ENCODE measurements around the gene KRTAP10-10.
"Not testable (repeated sequence)": the region's sequence is repeated elsewhere in the genome, so short reads cannot be mapped to it uniquely, and the experiment has no call there.

KRTAP10-10 gene

DNA sequence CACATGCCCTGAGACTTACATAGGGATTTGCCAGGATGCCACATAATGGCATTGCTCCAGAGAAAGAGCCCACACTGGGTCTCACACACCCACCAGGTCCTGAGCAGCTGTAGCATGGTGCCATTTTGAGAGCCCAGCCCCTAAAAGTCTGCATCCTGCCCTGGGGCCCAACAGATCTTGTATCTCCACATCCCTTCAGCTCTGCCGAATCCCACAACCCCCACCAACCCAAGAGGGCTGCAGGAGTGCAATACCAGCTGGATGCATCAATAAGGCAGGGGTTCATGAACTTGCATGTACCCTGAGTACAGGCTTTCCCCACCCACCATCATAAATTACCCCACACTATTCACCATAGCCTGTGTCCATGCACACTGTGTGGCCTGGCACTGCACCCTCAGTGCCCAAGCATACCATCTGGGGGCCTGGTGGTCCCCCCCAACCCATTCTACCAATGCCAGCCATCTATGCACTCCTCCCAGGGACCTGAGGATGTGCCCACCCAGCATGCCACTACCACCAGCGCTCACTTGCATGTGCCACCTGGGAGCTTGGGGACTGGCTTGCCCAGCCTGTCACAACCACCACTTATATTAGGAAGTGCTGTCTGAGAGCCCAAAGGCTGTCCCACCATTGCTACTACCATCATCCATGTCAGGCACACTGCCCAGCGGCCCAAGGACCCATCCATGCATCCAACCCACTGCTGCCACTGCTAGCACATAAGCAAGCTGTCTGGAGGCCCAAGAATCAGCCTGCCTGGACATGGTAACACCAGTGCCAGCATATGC is 33.7 kb downstream of the KRTAP10-10 start:
- TF ChIP-seq JUND (IDR thresholded peaks at IDR 0.05; ENCODE audit: low read depth), result no peak
- in situ Hi-C loops (cut with HindIII; ENCODE audit: low pct_unique_long_range_greater_than_20kb, low sequenced_read_pairs), result no loop called here
- no peak for DNase-seq (ENCODE audit: low read depth in 1 of 2, low spot score in 1 of 2)

DNA sequence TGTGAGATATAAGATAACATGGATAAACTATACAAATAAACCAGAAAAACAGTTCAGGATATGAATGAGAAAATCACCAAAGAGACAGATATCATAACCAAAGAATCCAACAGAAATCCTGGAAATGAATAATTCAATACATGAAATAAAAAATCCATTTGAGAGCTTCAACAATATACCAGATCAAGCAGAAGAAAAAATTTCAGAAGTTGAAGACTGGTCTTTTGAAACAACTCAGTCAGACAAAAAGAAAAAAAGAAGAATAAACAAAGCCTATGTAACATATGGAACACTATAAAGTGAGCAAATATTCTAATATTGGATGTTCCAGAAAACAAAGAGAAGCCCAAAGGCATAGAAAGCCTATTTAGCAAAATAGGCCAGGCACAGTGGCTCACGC is 34.8 kb downstream of the KRTAP10-10 start:
- no peak for TF ChIP-seq JUND (IDR thresholded peaks at IDR 0.05; ENCODE audit: low read depth)
- in situ Hi-C loops (cut with HindIII; ENCODE audit: low pct_unique_long_range_greater_than_20kb, low sequenced_read_pairs), result no loop called here

DNA sequence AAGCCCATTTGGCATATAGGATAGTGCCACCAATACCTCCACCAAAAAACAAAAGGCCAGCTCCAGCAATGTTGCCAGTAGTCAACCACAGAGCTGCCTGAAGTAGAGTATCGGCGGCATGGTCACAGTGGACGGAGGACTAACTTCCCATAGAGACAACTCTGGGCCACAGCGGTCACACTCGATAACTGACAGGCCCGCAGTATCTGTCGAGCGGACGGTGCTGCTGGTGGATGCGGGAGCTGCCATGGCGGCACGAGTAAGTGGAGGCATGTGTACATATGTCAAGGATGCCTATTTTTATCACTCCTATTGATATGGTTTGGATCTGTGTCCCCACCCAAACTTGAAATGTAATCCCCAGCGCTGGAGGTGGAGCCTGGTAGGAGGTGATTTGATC is 40.7 kb downstream of the KRTAP10-10 start:
- DNase-seq (ENCODE audit: low read depth in 1 of 2, low spot score in 1 of 2), result no peak
- no peak for TF ChIP-seq JUND (IDR thresholded peaks at IDR 0.05; ENCODE audit: low read depth)
- in situ Hi-C loops (cut with HindIII; ENCODE audit: low pct_unique_long_range_greater_than_20kb, low sequenced_read_pairs), result no loop called here

More for the DNA sequence above, 34.8 kb downstream of the KRTAP10-10 start:
- DNase-seq (ENCODE audit: low read depth in 1 of 2, low spot score in 1 of 2), result no peak

DNA sequence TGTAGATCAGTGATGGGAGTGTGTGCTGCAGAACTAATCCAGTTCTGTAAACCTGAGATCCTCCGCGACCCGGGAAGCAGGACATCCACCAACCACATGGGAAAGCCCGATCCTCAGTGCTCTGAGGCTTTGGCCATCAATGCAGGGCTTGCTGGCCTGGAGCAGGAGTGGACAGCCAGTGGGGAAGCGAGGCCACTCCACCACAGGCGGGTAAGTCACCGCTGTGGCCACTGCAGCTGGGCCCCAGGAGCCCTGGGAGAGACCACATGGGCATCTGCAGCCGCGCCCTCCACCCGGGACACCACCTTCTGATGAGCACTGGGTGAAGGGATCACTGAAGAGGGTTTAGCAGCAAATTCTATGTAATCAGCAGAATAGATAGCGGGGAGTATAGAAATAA is 44.0 kb downstream of the KRTAP10-10 start:
- no peak for TF ChIP-seq JUND (IDR thresholded peaks at IDR 0.05; ENCODE audit: low read depth)
- in situ Hi-C loops (cut with HindIII; ENCODE audit: low pct_unique_long_range_greater_than_20kb, low sequenced_read_pairs), result no loop called here
- no peak for DNase-seq (ENCODE audit: low read depth in 1 of 2, low spot score in 1 of 2)

DNA sequence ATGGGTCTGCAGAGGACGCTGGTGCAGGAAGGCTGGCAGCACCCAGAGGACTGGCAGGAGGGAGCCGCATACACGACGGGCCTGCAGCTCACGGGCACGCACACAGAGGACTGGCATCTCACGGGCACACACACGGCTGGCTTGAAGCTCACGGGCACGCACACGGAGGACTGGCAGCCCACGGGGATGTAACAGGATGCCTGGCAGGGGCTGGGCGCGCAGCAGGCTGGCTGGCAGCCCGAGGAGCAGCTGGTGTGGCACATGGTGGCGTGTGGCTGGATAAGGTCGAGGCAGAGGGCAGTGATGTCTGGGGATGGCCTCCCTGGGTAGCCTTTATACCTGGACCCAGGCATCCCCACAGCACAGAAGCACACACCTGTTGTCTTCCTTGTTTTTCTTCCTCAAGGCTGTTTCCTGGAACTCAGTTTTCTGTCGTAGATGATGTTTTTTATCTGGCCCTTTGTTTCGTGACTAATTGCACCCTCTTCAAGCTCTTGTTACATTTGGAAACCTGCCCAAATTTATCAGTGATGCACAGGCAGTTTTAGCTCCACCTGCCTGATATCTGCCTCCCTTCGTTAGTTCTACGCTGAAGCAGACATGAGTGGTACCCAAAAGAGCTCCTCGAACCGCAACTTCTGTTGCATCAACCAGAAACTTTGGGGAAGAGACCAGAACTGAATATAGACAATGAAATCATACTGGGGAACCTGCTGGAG is 44.9 kb downstream of the KRTAP10-10 start, which contains the start of gene KRTAP12-1:
Gene KRTAP12-1, minus strand, starts transcription at position 303 of the 719 bp plus-strand sequence. Its CDS starts 40 bp downstream, at position 263.
- no peak for DNase-seq (ENCODE audit: low read depth in 1 of 2, low spot score in 1 of 2)
- no peak for TF ChIP-seq JUND (IDR thresholded peaks at IDR 0.05; ENCODE audit: low read depth)
- in situ Hi-C loops (cut with HindIII; ENCODE audit: low pct_unique_long_range_greater_than_20kb, low sequenced_read_pairs), result no loop called here

DNA sequence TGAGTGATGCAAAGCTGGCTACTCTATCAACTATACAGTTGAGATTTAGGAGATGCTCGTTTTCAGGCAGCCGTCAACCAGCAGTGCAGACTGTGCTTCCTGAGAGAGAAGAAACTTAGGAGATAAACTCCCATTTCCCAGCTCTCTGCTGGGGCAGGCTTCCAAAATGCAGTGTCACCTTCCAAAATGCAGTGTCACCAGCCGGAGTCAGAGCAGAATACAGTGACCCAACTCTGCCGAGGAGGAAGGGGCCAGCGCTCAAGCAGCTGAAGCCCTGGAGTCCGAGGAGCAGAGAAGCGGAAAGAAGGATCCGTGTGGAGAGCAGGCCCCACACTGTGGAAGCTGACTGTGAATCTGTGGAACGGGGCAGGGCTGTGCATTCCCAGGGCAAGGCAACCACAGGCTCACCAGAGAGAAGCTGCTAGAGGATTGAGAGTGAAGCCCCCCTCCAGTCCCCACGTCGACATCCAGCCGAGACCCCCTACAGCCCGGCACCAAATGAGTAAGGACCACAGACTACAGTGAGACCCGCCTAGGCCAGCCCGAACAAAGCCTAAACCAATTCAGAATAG is 45.5 kb downstream of the KRTAP10-10 start:
- in situ Hi-C loops (cut with HindIII; ENCODE audit: low pct_unique_long_range_greater_than_20kb, low sequenced_read_pairs), result no loop called here
- DNase-seq (ENCODE audit: low read depth in 1 of 2, low spot score in 1 of 2), result no peak
- no peak for TF ChIP-seq JUND (IDR thresholded peaks at IDR 0.05; ENCODE audit: low read depth)

DNA sequence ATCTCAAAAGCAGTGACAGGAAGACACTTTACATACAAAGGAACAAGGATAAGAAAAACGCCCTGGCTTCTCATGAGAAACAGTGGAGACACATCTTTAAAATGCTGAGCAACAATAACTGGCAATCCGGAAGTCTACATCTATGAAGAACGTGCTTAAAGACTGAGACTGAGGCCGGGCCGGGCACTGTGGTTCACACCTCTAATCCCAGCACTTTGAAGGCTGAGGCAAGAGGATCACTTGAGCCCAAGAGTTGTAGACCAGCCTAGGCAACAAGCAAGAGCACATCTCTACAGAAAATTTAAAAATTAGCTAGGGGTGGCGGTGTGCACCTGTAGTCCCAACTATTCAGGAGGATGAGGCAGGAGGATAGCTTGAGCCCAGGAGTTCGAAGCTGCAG is 46.9 kb downstream of the KRTAP10-10 start:
- no peak for DNase-seq (ENCODE audit: low read depth in 1 of 2, low spot score in 1 of 2)
- no peak for TF ChIP-seq JUND (IDR thresholded peaks at IDR 0.05; ENCODE audit: low read depth)
- in situ Hi-C loops (cut with HindIII; ENCODE audit: low pct_unique_long_range_greater_than_20kb, low sequenced_read_pairs), result no loop called here

DNA sequence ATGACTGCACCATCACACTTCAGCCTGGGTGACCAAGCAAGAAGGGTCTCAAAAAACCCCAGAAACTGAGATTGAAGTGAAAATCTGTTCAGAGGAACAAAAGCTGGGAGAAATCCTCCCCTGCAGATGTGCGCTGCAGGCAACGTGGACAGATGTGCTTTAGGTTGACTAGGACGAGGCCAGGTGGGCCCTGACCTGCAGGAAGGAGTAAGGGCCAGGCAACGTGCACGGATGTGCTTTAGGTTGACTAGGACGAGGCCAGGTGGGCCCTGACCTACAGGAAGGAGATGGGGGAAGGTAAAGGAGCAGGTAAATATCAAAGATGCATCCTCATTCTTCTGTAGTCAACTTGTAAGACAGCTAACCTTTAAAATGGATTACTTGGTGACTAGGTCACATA is 47.3 kb downstream of the KRTAP10-10 start:
- no peak for DNase-seq (ENCODE audit: low read depth in 1 of 2, low spot score in 1 of 2)
- no peak for TF ChIP-seq JUND (IDR thresholded peaks at IDR 0.05; ENCODE audit: low read depth)
- in situ Hi-C loops (cut with HindIII; ENCODE audit: low pct_unique_long_range_greater_than_20kb, low sequenced_read_pairs), result no loop called here

DNA sequence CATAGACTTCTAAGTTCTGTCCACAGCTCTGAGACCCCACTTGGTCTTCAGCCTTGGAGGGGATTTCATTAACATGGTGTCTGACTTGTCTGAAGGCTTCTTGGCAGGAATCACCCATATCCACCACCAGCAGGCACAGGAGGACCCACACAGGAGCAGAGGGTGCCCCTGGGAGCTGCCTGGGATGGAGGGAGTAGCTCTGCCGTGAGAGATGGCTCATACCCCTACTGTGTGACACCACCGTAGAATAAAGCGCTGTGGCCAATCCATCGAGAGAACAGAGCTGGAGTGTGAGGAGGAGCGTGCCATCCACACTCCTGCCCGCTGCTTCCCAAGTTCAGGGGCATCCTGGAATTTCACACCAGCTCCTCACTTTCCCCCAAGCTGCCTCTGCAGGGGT is 47.9 kb downstream of the KRTAP10-10 start:
- DNase-seq (ENCODE audit: low read depth in 1 of 2, low spot score in 1 of 2); in situ Hi-C loops (cut with HindIII; ENCODE audit: low pct_unique_long_range_greater_than_20kb, low sequenced_read_pairs): not testable (repeated sequence)

DNA sequence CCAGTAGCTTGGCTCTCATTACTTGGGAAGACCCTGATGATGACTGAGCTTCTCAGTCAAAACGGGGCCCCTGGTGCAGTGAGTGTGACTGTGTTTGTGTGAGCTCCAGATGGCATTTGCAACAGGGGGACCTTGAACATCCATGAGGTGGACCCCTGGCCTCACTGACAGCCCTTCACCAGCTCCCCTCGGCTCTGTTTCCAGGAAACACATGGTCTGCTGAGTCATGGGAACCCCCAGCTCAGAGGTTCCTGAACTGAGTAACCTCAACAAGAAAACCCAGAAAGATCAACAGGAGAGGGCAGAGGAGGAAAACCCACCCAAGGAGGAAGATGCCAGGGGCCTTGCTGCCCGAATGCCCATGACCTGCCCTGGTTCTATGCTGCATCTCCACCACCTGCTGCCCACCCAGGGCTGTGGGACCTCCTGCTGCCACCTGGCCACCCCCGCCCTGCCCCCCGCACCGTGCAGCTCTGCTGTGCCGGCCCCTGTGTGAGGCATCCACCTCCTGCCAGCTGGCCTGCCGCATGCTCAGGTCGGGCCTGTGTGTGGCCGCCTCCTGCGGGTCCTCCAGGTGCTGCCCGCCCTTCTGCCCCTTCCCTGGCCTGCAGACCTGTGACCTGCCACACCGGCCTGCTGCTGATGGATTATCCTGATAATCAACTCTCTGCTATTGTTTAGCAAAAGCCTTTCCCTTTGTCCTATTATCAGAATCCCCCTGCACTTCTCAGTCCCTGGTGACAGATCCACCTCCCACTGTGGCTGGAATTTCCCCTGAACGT is 49.0 kb downstream of the KRTAP10-10 start:
- in situ Hi-C loops (cut with HindIII; ENCODE audit: low pct_unique_long_range_greater_than_20kb, low sequenced_read_pairs), result no loop called here
- no peak for TF ChIP-seq JUND (IDR thresholded peaks at IDR 0.05; ENCODE audit: low read depth)
- no peak for DNase-seq (ENCODE audit: low read depth in 1 of 2, low spot score in 1 of 2)

DNA sequence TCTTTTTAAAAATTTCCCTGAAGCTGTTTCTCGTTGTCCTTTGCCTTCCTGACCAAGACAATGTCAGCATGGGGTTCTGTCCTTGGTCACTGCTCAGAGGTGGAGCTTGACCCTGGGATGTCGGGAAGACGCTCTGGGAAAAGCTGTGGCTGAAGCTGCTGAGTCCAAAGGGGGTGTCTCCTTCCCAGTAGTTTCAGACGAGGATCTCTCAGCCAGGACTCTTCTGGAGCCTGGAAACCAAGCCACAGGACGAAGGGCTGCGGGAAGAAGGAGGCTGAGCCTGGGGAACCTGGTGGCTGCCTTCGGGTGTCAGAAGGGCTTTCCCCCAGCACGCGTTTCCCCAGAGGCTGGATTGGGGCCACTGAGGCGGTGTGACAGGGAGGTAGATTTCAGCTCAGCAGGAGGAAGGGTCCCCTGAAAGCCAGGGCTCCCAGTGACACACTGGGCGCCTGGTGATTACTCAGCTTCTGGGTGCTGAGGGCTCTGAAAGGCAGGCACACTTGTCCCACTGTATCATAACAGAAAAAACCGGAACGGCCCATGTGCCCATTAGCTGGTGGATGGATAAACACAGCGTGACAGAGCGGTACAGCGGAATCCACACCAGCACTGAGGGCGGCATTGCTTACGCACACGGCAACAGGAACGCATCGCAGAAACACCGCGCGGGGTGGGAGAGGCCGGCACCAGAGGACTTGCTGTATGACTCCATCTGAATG is 49.8 kb downstream of the KRTAP10-10 start:
- no peak for DNase-seq (ENCODE audit: low read depth in 1 of 2, low spot score in 1 of 2)
- in situ Hi-C loops (cut with HindIII; ENCODE audit: low pct_unique_long_range_greater_than_20kb, low sequenced_read_pairs), result no loop called here
- no peak for TF ChIP-seq JUND (IDR thresholded peaks at IDR 0.05; ENCODE audit: low read depth)

DNA sequence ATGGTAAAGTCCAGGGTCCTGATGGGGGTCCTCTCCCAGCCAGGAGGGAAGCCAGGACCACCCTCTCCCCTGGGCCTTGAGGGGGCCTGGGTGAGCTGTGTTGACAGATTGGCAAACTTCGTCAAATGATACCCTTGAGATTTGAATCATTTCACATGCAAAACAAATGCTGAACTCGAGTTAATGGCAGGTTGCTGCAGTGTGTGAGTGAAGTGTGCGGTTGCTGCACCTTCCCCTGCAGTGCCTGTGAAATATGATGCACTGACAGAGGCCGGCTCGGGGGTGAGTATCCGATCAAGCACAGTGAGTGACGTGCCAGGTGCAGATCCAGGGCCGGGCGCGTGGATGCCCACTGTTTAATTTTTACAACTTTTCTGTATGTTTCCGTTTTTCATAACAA is 50.5 kb downstream of the KRTAP10-10 start:
- in situ Hi-C loops (cut with HindIII; ENCODE audit: low pct_unique_long_range_greater_than_20kb, low sequenced_read_pairs), result no loop called here
- TF ChIP-seq JUND (IDR thresholded peaks at IDR 0.05; ENCODE audit: low read depth), result no peak
- DNase-seq (ENCODE audit: low read depth in 1 of 2, low spot score in 1 of 2), result no peak

All from T47D (cell line).